ENCODE measurements around the gene TRAT1. TPM values are rescaled to one million over a fixed set of nuclear protein-coding genes. Genes with fewer than 3 reads are reported as not detected.

Gene TRAT1
- total RNA-seq, 1 donor from 2014 or later, result 1.1 TPM

DNA sequence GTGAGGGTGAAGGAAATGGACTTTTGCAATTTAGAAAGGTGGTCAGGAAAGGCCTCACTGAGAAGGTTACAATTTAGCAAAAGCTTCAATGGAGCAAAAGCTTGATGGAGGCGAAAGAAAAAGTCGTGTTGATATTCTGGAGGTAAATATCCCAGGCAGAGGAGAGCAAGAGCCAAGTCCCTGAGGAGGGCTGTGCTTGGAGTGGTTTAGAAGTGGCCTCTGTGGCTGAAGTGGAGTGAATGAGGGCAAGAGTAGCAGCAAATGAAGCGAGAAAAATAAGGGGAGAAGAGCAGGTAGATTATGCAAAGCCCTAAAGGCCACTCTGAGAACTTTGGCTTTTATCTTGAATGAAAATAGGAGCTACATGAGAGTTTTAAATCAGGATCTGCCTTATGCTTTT, 76.9 kb downstream of the TRAT1 start:
- intact Hi-C loops (cut with DNase I), result no loop called here
- ATAC-seq, result peak; percentile 83
- H3K4me1 ChIP-seq, result no peaks in the 10 kb centered on the region
- no peak for DNase-seq
- H3K27me3 ChIP-seq, result no peaks in the 10 kb centered on the region
- H3K4me3 ChIP-seq, result no peak overlapping the region
- TF ChIP-seq, protein P1, sequence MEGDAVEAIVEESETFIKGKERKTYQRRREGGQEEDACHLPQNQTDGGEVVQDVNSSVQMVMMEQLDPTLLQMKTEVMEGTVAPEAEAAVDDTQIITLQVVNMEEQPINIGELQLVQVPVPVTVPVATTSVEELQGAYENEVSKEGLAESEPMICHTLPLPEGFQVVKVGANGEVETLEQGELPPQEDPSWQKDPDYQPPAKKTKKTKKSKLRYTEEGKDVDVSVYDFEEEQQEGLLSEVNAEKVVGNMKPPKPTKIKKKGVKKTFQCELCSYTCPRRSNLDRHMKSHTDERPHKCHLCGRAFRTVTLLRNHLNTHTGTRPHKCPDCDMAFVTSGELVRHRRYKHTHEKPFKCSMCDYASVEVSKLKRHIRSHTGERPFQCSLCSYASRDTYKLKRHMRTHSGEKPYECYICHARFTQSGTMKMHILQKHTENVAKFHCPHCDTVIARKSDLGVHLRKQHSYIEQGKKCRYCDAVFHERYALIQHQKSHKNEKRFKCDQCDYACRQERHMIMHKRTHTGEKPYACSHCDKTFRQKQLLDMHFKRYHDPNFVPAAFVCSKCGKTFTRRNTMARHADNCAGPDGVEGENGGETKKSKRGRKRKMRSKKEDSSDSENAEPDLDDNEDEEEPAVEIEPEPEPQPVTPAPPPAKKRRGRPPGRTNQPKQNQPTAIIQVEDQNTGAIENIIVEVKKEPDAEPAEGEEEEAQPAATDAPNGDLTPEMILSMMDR (IDR thresholded peaks at IDR 0.05), result no peak
- no peaks in the 10 kb centered on the region for H3K36me3 ChIP-seq
- H3K27ac ChIP-seq, result no peak overlapping the region
- H3K9me3 ChIP-seq, result no peaks in the 10 kb centered on the region

Other genes with a start within 250 kb of the TRAT1 start
- gene CIP2A, start 233.3 kb upstream of the TRAT1 start, total RNA-seq, result 1.9 TPM
- 8.9 TPM for gene DZIP3, start 233.1 kb upstream of the TRAT1 start, total RNA-seq
- gene RETNLB, start 65.4 kb upstream of the TRAT1 start, total RNA-seq, result not detected
- gene GUCA1C, start 131.1 kb downstream of the TRAT1 start, total RNA-seq, result not detected

Data from upper lobe of right lung (tissue), 1 donor.